ENCODE measurements around the gene PTPRJ.

DNA sequence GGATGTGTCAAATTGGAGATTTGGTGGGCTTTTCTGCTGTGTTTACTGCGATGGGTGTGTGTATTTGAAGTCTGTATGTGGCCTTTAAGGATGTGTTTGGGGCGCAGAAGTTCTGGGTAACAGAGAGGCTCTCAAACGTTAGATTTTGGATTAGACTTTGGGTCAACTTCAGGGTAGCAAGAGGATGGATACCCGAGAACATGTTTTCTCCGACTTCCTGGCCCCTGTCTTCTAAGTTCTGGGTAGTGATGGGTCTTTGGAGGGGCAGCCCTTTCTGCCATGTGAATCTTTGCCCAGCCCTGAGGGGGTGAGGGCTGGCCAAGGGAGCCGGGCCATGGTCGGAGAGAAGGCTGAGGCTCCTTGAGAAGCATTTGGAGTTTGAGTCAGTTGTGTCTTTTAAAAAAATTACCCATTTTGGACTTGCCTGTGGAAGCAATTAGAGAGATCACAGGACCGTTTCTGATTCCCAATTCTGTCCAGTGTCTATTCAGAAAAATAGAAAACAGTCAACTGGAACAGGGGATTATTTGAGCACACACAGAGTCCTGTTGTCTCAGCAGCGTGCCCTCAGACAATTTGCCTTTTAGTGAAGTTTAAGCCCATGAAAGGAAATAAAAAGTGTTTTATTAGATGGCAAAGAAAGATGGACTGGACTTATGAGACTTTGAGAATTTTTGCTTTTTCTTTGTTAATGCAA, 114.4 kb downstream of the PTPRJ start:
- TF ChIP-seq, protein P1, sequence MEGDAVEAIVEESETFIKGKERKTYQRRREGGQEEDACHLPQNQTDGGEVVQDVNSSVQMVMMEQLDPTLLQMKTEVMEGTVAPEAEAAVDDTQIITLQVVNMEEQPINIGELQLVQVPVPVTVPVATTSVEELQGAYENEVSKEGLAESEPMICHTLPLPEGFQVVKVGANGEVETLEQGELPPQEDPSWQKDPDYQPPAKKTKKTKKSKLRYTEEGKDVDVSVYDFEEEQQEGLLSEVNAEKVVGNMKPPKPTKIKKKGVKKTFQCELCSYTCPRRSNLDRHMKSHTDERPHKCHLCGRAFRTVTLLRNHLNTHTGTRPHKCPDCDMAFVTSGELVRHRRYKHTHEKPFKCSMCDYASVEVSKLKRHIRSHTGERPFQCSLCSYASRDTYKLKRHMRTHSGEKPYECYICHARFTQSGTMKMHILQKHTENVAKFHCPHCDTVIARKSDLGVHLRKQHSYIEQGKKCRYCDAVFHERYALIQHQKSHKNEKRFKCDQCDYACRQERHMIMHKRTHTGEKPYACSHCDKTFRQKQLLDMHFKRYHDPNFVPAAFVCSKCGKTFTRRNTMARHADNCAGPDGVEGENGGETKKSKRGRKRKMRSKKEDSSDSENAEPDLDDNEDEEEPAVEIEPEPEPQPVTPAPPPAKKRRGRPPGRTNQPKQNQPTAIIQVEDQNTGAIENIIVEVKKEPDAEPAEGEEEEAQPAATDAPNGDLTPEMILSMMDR (IDR thresholded peaks at IDR 0.05; ENCODE audit: low read depth, low read length, missing input control), result no peak
- TF ChIP-seq, protein P2, sequence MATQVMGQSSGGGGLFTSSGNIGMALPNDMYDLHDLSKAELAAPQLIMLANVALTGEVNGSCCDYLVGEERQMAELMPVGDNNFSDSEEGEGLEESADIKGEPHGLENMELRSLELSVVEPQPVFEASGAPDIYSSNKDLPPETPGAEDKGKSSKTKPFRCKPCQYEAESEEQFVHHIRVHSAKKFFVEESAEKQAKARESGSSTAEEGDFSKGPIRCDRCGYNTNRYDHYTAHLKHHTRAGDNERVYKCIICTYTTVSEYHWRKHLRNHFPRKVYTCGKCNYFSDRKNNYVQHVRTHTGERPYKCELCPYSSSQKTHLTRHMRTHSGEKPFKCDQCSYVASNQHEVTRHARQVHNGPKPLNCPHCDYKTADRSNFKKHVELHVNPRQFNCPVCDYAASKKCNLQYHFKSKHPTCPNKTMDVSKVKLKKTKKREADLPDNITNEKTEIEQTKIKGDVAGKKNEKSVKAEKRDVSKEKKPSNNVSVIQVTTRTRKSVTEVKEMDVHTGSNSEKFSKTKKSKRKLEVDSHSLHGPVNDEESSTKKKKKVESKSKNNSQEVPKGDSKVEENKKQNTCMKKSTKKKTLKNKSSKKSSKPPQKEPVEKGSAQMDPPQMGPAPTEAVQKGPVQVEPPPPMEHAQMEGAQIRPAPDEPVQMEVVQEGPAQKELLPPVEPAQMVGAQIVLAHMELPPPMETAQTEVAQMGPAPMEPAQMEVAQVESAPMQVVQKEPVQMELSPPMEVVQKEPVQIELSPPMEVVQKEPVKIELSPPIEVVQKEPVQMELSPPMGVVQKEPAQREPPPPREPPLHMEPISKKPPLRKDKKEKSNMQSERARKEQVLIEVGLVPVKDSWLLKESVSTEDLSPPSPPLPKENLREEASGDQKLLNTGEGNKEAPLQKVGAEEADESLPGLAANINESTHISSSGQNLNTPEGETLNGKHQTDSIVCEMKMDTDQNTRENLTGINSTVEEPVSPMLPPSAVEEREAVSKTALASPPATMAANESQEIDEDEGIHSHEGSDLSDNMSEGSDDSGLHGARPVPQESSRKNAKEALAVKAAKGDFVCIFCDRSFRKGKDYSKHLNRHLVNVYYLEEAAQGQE (IDR thresholded peaks at IDR 0.05), result no peak

Measured in liver (tissue), 2 donors.